ENCODE results near the gene RPS27L.

Gene RPS27L

GRCh38 chr15:63190769-63191649 lies 33.7 kb upstream of the RPS27L start:
- H3K36me3 Mint-ChIP-seq = peaks cover 29% of the 10 kb centered on the region
- H3K27ac Mint-ChIP-seq = peak overlapping the region; percentile 98
- H3K27me3 Mint-ChIP-seq = no peaks in the 10 kb centered on the region
- H3K4me3 Mint-ChIP-seq = peak overlapping the region; percentile 96
- H3K9me3 Mint-ChIP-seq = no peaks in the 10 kb centered on the region
- peaks cover 48% of the 10 kb centered on the region for H3K4me1 Mint-ChIP-seq

- Mint-ChIP-seq H3K4me3 (peak overlapping the region; percentile 96), H3K27ac (peak overlapping the region; percentile 95), H3K27me3 (no peaks in the 10 kb centered on the region), H3K36me3 (peaks cover 24% of the 10 kb centered on the region), H3K4me1 (peaks cover 39% of the 10 kb centered on the region), H3K9me3 (no peaks in the 10 kb centered on the region)
These were observed 32.9 kb upstream of the RPS27L start for GRCh38 chr15:63189941-63190768.

- Mint-ChIP-seq H3K27me3 (no peaks in the 10 kb centered on the region), H3K36me3 (peaks cover 21% of the 10 kb centered on the region), H3K9me3 (no peaks in the 10 kb centered on the region), H3K27ac (peak within 1 kb of the TSS; percentile 95), H3K4me1 (peaks cover 31% of the 10 kb centered on the region), H3K4me3 (peak within 1 kb of the TSS; percentile 96)
These were observed 31.9 kb upstream of the RPS27L start, which contains the start of gene RAB8B for GRCh38 chr15:63188926-63189871. TSS of gene RAB8B (plus strand) at chr15:63189606. CDS start at chr15:63189625, 19 bp downstream.

GRCh38 chr15:63188247-63188925 lies 31.1 kb upstream of the RPS27L start:
- Mint-ChIP-seq H3K27me3 (no peaks in the 10 kb centered on the region), H3K36me3 (peaks cover 16% of the 10 kb centered on the region), H3K9me3 (no peaks in the 10 kb centered on the region), H3K4me3 (peak overlapping the region; percentile 96), H3K4me1 (peaks cover 26% of the 10 kb centered on the region), H3K27ac (peak overlapping the region; percentile 94)

- Mint-ChIP-seq H3K36me3 (peaks cover 16% of the 10 kb centered on the region), H3K27ac (no peak overlapping the region), H3K4me3 (peak overlapping the region; percentile 96), H3K4me1 (peaks cover 24% of the 10 kb centered on the region), H3K27me3 (no peaks in the 10 kb centered on the region), H3K9me3 (no peaks in the 10 kb centered on the region)
These were observed 30.4 kb upstream of the RPS27L start for GRCh38 chr15:63187589-63188226.

GRCh38 chr15:63186065-63186464 lies 28.8 kb upstream of the RPS27L start:
- Mint-ChIP-seq H3K4me3 (no peak overlapping the region), H3K36me3 (peaks cover 6% of the 10 kb centered on the region), H3K4me1 (peaks cover 13% of the 10 kb centered on the region), H3K27me3 (no peaks in the 10 kb centered on the region), H3K27ac (no peak overlapping the region), H3K9me3 (no peaks in the 10 kb centered on the region)

GRCh38 chr15:63185206-63185605 lies 27.9 kb upstream of the RPS27L start:
- Mint-ChIP-seq H3K9me3 (no peaks in the 10 kb centered on the region), H3K27me3 (no peaks in the 10 kb centered on the region), H3K4me1 (peaks cover 13% of the 10 kb centered on the region), H3K4me3 (no peak overlapping the region), H3K36me3 (peaks cover under 1% of the 10 kb centered on the region), H3K27ac (no peak overlapping the region)

- H3K4me1 Mint-ChIP-seq = peaks cover 12% of the 10 kb centered on the region
- no peak overlapping the region for H3K4me3 Mint-ChIP-seq
- H3K27ac Mint-ChIP-seq = no peak overlapping the region
- no peaks in the 10 kb centered on the region for H3K27me3 Mint-ChIP-seq
- no peaks in the 10 kb centered on the region for H3K9me3 Mint-ChIP-seq
- no peaks in the 10 kb centered on the region for H3K36me3 Mint-ChIP-seq
These were observed 24.4 kb upstream of the RPS27L start for GRCh38 chr15:63181648-63182047.

GRCh38 chr15:63180746-63181145 lies 23.5 kb upstream of the RPS27L start:
- Mint-ChIP-seq H3K4me1 (peaks cover 12% of the 10 kb centered on the region), H3K27ac (no peak overlapping the region), H3K27me3 (no peaks in the 10 kb centered on the region), H3K9me3 (no peaks in the 10 kb centered on the region), H3K4me3 (no peak overlapping the region), H3K36me3 (no peaks in the 10 kb centered on the region)

GRCh38 chr15:63178034-63178433 lies 20.8 kb upstream of the RPS27L start:
- Mint-ChIP-seq H3K9me3 (no peaks in the 10 kb centered on the region), H3K36me3 (no peaks in the 10 kb centered on the region), H3K27me3 (no peaks in the 10 kb centered on the region), H3K4me3 (no peak overlapping the region), H3K27ac (no peak overlapping the region), H3K4me1 (peaks cover 12% of the 10 kb centered on the region)

- Mint-ChIP-seq H3K27ac (no peak overlapping the region), H3K4me3 (no peak overlapping the region), H3K36me3 (no peaks in the 10 kb centered on the region), H3K4me1 (peaks cover 12% of the 10 kb centered on the region), H3K9me3 (no peaks in the 10 kb centered on the region), H3K27me3 (no peaks in the 10 kb centered on the region)
These were observed 19.0 kb upstream of the RPS27L start for GRCh38 chr15:63176302-63176701.

GRCh38 chr15:63172851-63173451 lies 15.7 kb upstream of the RPS27L start:
- H3K27me3 Mint-ChIP-seq = no peaks in the 10 kb centered on the region
- H3K4me3 Mint-ChIP-seq = no peak overlapping the region
- H3K27ac Mint-ChIP-seq = no peak overlapping the region
- H3K4me1 Mint-ChIP-seq = peaks cover 11% of the 10 kb centered on the region
- H3K36me3 Mint-ChIP-seq = no peaks in the 10 kb centered on the region
- no peaks in the 10 kb centered on the region for H3K9me3 Mint-ChIP-seq

GRCh38 chr15:63172376-63172775 lies 15.1 kb upstream of the RPS27L start:
- Mint-ChIP-seq H3K27ac (no peak overlapping the region), H3K4me3 (no peak overlapping the region), H3K4me1 (peaks cover 5% of the 10 kb centered on the region), H3K27me3 (no peaks in the 10 kb centered on the region), H3K9me3 (no peaks in the 10 kb centered on the region), H3K36me3 (no peaks in the 10 kb centered on the region)

GRCh38 chr15:63169788-63170187 lies 12.5 kb upstream of the RPS27L start:
- Mint-ChIP-seq H3K27me3 (no peaks in the 10 kb centered on the region), H3K9me3 (no peaks in the 10 kb centered on the region), H3K4me1 (no peaks in the 10 kb centered on the region), H3K27ac (no peak overlapping the region), H3K4me3 (no peak overlapping the region), H3K36me3 (no peaks in the 10 kb centered on the region)
